Measurements from ENCODE around the gene BBS2. TPM values are rescaled to one million over a fixed set of nuclear protein-coding genes. Genes with fewer than 3 reads are reported as not detected.

The BBS2 gene
- total RNA-seq, 1 donor from 2014 or later: 48.7 TPM

GRCh38 chr16:56534847-56535383 is 15.1 kb upstream of the BBS2 start:
- Histone ChIP-seq H3K9me3 (replicated peaks) (no peaks in the 10 kb centered on the region), H3K27me3 (ENCODE audit: low read depth) (peaks cover 53% of the 10 kb centered on the region), H3K36me3 (no peaks in the 10 kb centered on the region), H3K4me3 (no peak overlapping the region), H3K4me1 (no peaks in the 10 kb centered on the region), H3K27ac (replicated peaks) (no peak overlapping the region)
- TF ChIP-seq CTCF (IDR thresholded peaks at IDR 0.05; ENCODE audit: borderline replicate concordance): no peak
- intact Hi-C loops (cut with micrococcal nuclease): no loop called here
- DNase-seq: no peak

- no peaks in the 10 kb centered on the region for H3K9me3 ChIP-seq (replicated peaks)
- intact Hi-C loops (cut with micrococcal nuclease): no loop called here
- no peak overlapping the region for H3K4me3 ChIP-seq
- TF ChIP-seq CTCF (IDR thresholded peaks at IDR 0.05; ENCODE audit: borderline replicate concordance): no peak
- no peaks in the 10 kb centered on the region for H3K4me1 ChIP-seq
- no peak overlapping the region for H3K27ac ChIP-seq (replicated peaks)
- peaks cover 40% of the 10 kb centered on the region for H3K27me3 ChIP-seq (ENCODE audit: low read depth)
- H3K36me3 ChIP-seq: no peaks in the 10 kb centered on the region
- no peak for DNase-seq
Measured at GRCh38 chr16:56532714-56533113, 12.9 kb upstream of the BBS2 start.

GRCh38 chr16:56530872-56531271 is 11.0 kb upstream of the BBS2 start:
- H3K27me3 ChIP-seq (ENCODE audit: low read depth): peaks cover 22% of the 10 kb centered on the region
- no peak overlapping the region for H3K4me3 ChIP-seq
- intact Hi-C loops (cut with micrococcal nuclease): no loop called here
- H3K36me3 ChIP-seq: no peaks in the 10 kb centered on the region
- H3K4me1 ChIP-seq: no peaks in the 10 kb centered on the region
- no peak overlapping the region for H3K27ac ChIP-seq (replicated peaks)
- no peak for DNase-seq
- TF ChIP-seq CTCF (IDR thresholded peaks at IDR 0.05; ENCODE audit: borderline replicate concordance): no peak
- no peaks in the 10 kb centered on the region for H3K9me3 ChIP-seq (replicated peaks)

GRCh38 chr16:56525236-56525635 is 5.4 kb upstream of the BBS2 start:
- TF ChIP-seq CTCF (IDR thresholded peaks at IDR 0.05; ENCODE audit: borderline replicate concordance): no peak
- intact Hi-C loops (cut with micrococcal nuclease): no loop called here

GRCh38 chr16:56520251-56520577 is 390 bp upstream of the BBS2 start:
- intact Hi-C loops (cut with micrococcal nuclease): no loop called here
- Histone ChIP-seq H3K9me3 (replicated peaks) (no peaks in the 10 kb centered on the region), H3K4me1 (peaks cover 53% of the 10 kb centered on the region), H3K4me3 (peak overlapping the region; percentile 97), H3K36me3 (no peaks in the 10 kb centered on the region), H3K27me3 (ENCODE audit: low read depth) (no peaks in the 10 kb centered on the region), H3K27ac (replicated peaks) (peak overlapping the region; percentile 95)
- no peak for DNase-seq
- TF ChIP-seq CTCF (IDR thresholded peaks at IDR 0.05; ENCODE audit: borderline replicate concordance): no peak

More at GRCh38 chr16:56525236-56525635, 5.4 kb upstream of the BBS2 start:
- Histone ChIP-seq H3K27ac (replicated peaks) (no peak overlapping the region), H3K9me3 (replicated peaks) (no peaks in the 10 kb centered on the region), H3K36me3 (no peaks in the 10 kb centered on the region), H3K4me3 (no peak overlapping the region), H3K4me1 (peaks cover 4% of the 10 kb centered on the region), H3K27me3 (ENCODE audit: low read depth) (no peaks in the 10 kb centered on the region)
- DNase-seq: no peak
